Endothelial cell of umbilical vein (primary cell): ENCODE measurements around the gene LLGL2. TPM values are rescaled to one million over a fixed set of nuclear protein-coding genes. Genes with fewer than 3 reads are reported as not detected.

ENCODE experiments used
- BruUV-seq: library from RNA; stranded (reverse); fragments of 400-500 nt; replicated peaks from 2 replicates; lab custom pipeline; 2021; lab: Mats Ljungman, UMichigan
- CTCF ChIA-PET: fragments of 300-600, 350-600 bp; sonication (Branson Sonifier 250); formaldehyde crosslinking; loops from one replicate; lab custom pipeline; 2021; ENCODE audit warnings: antibody characterized with exemption, inconsistent platforms; lab: Charles Lee
- POLR2A ChIA-PET: fragments of 300-600, 350-600 bp; sonication (Branson Sonifier 250); formaldehyde crosslinking; loops from one replicate; lab custom pipeline; 2021; ENCODE audit warnings: antibody characterized with exemption, inconsistent platforms; lab: Charles Lee
- DNase-seq: peaks from one replicate; pipeline ENCODE4 v3.0.0-alpha.2; 2011; ENCODE audit warnings: low read depth, low spot score
- FAIRE-seq: peaks from 2 replicates; lab custom pipeline; 2011; peaks lifted over from hg19 to GRCh38; lab: Jason Lieb, UNC
- H2AFZ ChIP-seq: 2 replicates; pipeline ENCODE4 v1.6.0; 2012; ENCODE audit warnings: low read depth, low read length, control low read depth, inconsistent platforms
- H3K27ac ChIP-seq: 2 replicates; pipeline ENCODE4 v1.5.1; 2011; ENCODE audit warnings: low read depth, mild to moderate bottlenecking, control low read depth, low read length, moderate library complexity; ENCODE audit not compliant: insufficient read depth
- H3K27me3 ChIP-seq, 2 experiments: 2 replicates each; pipeline versions ENCODE4 v1.6.0 to v1.6.1; 2011; ENCODE audit warnings: low read length in 2 of 2, mixed read lengths in 1 of 2; ENCODE audit not compliant: control insufficient read depth in 2 of 2, insufficient read depth in 2 of 2
- H3K36me3 ChIP-seq, 2 experiments: 2 replicates in 1 of 2; 3 replicates in 1 of 2; pipeline ENCODE4 v1.5.1; 2011; ENCODE audit warnings: low read length in 2 of 2, mild to moderate bottlenecking in 1 of 2, moderate library complexity in 1 of 2; ENCODE audit not compliant: control insufficient read depth in 2 of 2, insufficient read depth in 2 of 2; ENCODE audit errors: extremely low read depth in 1 of 2
- H3K4me1 ChIP-seq: 3 replicates; pipeline ENCODE4 v1.5.1; 2011; ENCODE audit warnings: mild to moderate bottlenecking, low read length; ENCODE audit not compliant: control insufficient read depth, insufficient read depth; ENCODE audit errors: extremely low read depth
- H3K4me2 ChIP-seq: 2 replicates; pipeline ENCODE4 v1.6.1; 2011; ENCODE audit warnings: low read length, control low read depth, mixed read lengths; ENCODE audit not compliant: insufficient read depth
- H3K4me3 ChIP-seq, 3 experiments: fragments of 200-600 bp in 1 of 3; sonication (generic), shearing (Covaris generic) in 1 of 3; replicated peaks in 1 of 3; 2 replicates each; pipeline ENCODE4 v1.5.1; 2011 to 2016; ENCODE audit warnings: control low read depth in 3 of 3, low read length in 3 of 3, mild to moderate bottlenecking in 2 of 3, inconsistent platforms in 1 of 3, low read depth in 1 of 3, moderate library complexity in 1 of 3; ENCODE audit not compliant: insufficient read depth in 1 of 3
- H3K79me2 ChIP-seq: 2 replicates; pipeline ENCODE4 v1.6.0; 2012; ENCODE audit warnings: low read length, inconsistent platforms; ENCODE audit not compliant: control insufficient read depth, insufficient read depth
- H3K9ac ChIP-seq: replicated peaks from 2 replicates; pipeline ENCODE3; 2011; ENCODE audit warnings: low read length, control low read depth; ENCODE audit not compliant: insufficient read depth; ENCODE audit errors: extremely low read depth
- H3K9me1 ChIP-seq: replicated peaks from 3 replicates; pipeline ENCODE4 v1.6.0; 2011; ENCODE audit warnings: mild to moderate bottlenecking, low read length; ENCODE audit not compliant: control insufficient read depth, insufficient read depth; ENCODE audit errors: extremely low read depth
- H3K9me3 ChIP-seq: replicated peaks from 2 replicates; pipeline ENCODE4 v1.5.1; 2012; ENCODE audit warnings: low read length, inconsistent platforms; ENCODE audit not compliant: control insufficient read depth, insufficient read depth
- H4K20me1 ChIP-seq: replicated peaks from 2 replicates; pipeline ENCODE3; 2011; ENCODE audit warnings: mild to moderate bottlenecking, low read length; ENCODE audit not compliant: control insufficient read depth, insufficient read depth; ENCODE audit errors: extremely low read depth
- FOS ChIP-seq: IDR thresholded peaks from 2 replicates; pipeline ENCODE4 v1.6.1; 2011; ENCODE audit warnings: mild to moderate bottlenecking, low read length, moderate library complexity, borderline replicate concordance; ENCODE audit not compliant: insufficient read depth
- GATA2 ChIP-seq: IDR thresholded peaks from 2 replicates; pipeline ENCODE4 v1.7.0; 2011; ENCODE audit warnings: low read depth, mild to moderate bottlenecking, moderate library complexity, mixed read lengths, low read length; ENCODE audit not compliant: insufficient read length, insufficient read depth
- JUN ChIP-seq: IDR thresholded peaks from 2 replicates; pipeline ENCODE4 v1.6.1; 2011; ENCODE audit warnings: borderline replicate concordance, low read depth; ENCODE audit not compliant: insufficient read length, insufficient read depth
- MAX ChIP-seq: IDR thresholded peaks from 2 replicates; pipeline ENCODE4 v1.6.1; 2011; ENCODE audit not compliant: insufficient read depth, insufficient read length
- MYC ChIP-seq: IDR thresholded peaks from one replicate; pipeline ENCODE4 v1.6.1; 2011; ENCODE audit warnings: mild to moderate bottlenecking, low read depth, low read length
- POLR2A ChIP-seq: IDR thresholded peaks from 2 replicates; pipeline ENCODE4 v1.6.1; 2012; ENCODE audit warnings: low read depth, mild to moderate bottlenecking, control low read depth, low read length
- dilution Hi-C: fragments of 300-500 bp; cut with MboI; formaldehyde crosslinking; loops from one replicate; pipeline ENCODE4 v1.15.0; 2019; ENCODE audit warnings: low sequenced_read_pairs; ENCODE audit not compliant: extremely low pct_ligation_motif_present
- intact Hi-C: fragments of 100-400 bp; cut with micrococcal nuclease; formaldehyde crosslinking; loops from one replicate; pipeline ENCODE4 v1.10.0; 2022
- polyA plus RNA-seq, 4 experiments: library from polyadenylated mRNA; depleted of rRNA in 3 of 4; stranded (reverse) in 3 of 4; unstranded in 1 of 4; fragments of >200 nt; gene quantifications; 2 replicates each; pipeline versions ENCODE4 v1.2.1 to v1.2.3, GENCODE V29; 2011 to 2012; ENCODE audit warnings: missing spikeins in 1 of 4
- total RNA-seq: library from RNA; stranded (reverse); gene quantifications from 2 replicates; pipeline ENCODE4 v1.2.3, GENCODE V29; 2021

LLGL2 gene
- total and polyA plus RNA-seq, 2 donors (not counting 3 experiments of a cell fraction or from before 2014, with no cell fraction given) = 5.3 to 5.4 TPM

GRCh38 chr17:75487351-75488070, 38.0 kb upstream of the LLGL2 start:
- ChIA-PET CTCF (interaction anchor here (0.8 to 2.1 kb wide), 8 partner anchors 9 to 59 kb away, joined by 3 to 9 read pairs (median 3); partner anchors contain the start of gene TMEM94), POLR2A (no interaction called here)
- BruUV-seq = no TSS peak
- no peaks in the 10 kb centered on the region for H3K9me3 ChIP-seq
- no peaks in the 10 kb centered on the region for H4K20me1 ChIP-seq
- FAIRE-seq (peak; percentile 8), DNase-seq (no peak)
- H3K4me1 ChIP-seq = peaks cover 9% of the 10 kb centered on the region
- H3K4me3 ChIP-seq = no peak overlapping the region
- no peaks in the 10 kb centered on the region for H3K79me2 ChIP-seq
- H3K9ac ChIP-seq = no peak overlapping the region
- no peak overlapping the region for H2AFZ ChIP-seq
- no peaks in the 10 kb centered on the region for H3K9me1 ChIP-seq
- dilution Hi-C loops = no loop called here
- TF ChIP-seq FOS (no peak), MAX (no peak), POLR2A (no peak), JUN (no peak), GATA2 (no peak), MYC (no peak)
- H3K4me2 ChIP-seq = no peak overlapping the region
- intact Hi-C loops = loop anchor here (1.0 kb wide), 1 partner anchor 61 kb away; no protein-coding TSS in a partner anchor
- H3K36me3 ChIP-seq = peaks cover 0 to 3% of the 10 kb centered on the region in 2 experiments
- H3K27me3 ChIP-seq = no peaks in the 10 kb centered on the region
- H3K27ac ChIP-seq = no peak overlapping the region
